Posterior vena cava (tissue), 2 donors: ENCODE results near the gene KCP. TPM values are rescaled to one million over a fixed set of nuclear protein-coding genes. Genes with fewer than 3 reads are reported as not detected.
A peak's percentile ranks its signal among the peaks of the same experiment; 100 is the strongest.

Source experiments
- DNase-seq: peaks from one replicate; pipeline ENCODE4 v3.0.0-alpha.2; 2020; ENCODE audit warnings: low spot score
- intact Hi-C, 2 donors: fragments of 100-400 bp; cut with DNase I; formaldehyde crosslinking; loops; one replicate each; pipeline versions ENCODE4 v1.14.1 to v1.14.2; 2022 to 2023
- total RNA-seq, 2 donors: library from RNA; stranded (reverse); fragmentation: NEBNext Ultra II Directional; extraction: Animal tissue kit (Norgen Biotek cat#: 25700); gene quantifications; one replicate each; pipeline ENCODE4 v1.2.1, GENCODE V29; 2021
- donor health status: DM: yes; HTN: yes; CAD: no.
- donor health status: DM: yes; HTN: yes; CAD: no.

Gene KCP
- total RNA-seq, 2 donors from 2014 or later, result 0.95 to 1.3 TPM

DNA sequence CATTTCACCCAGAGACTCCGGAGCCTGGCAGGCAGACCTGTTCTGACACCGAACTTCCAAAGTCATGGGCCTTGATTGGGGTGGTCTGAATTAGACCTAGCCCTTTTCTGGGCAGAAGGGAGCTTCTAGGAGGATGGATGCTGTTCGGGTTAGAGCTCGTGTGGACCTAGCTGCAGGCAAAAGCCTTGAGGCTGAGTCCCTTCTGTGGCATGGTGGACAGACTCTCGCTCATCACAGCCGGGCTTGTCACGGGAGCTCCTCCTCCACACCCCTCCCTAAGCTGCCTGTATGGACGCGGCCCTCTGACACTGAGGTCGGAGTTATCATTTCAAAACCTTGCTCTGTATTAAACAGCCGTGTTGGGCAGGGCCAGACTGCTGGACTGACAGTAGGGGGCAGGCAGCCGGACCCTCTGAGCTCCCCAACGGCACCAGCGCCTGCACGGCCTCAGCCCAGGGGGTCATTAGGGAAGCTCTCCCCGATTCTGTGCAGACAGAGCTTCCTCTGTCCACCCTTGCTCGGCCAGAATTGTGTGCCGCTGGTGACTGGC is 29.4 kb upstream of the KCP start:
- no peak for DNase-seq
- intact Hi-C loops, result no loop called here

DNA sequence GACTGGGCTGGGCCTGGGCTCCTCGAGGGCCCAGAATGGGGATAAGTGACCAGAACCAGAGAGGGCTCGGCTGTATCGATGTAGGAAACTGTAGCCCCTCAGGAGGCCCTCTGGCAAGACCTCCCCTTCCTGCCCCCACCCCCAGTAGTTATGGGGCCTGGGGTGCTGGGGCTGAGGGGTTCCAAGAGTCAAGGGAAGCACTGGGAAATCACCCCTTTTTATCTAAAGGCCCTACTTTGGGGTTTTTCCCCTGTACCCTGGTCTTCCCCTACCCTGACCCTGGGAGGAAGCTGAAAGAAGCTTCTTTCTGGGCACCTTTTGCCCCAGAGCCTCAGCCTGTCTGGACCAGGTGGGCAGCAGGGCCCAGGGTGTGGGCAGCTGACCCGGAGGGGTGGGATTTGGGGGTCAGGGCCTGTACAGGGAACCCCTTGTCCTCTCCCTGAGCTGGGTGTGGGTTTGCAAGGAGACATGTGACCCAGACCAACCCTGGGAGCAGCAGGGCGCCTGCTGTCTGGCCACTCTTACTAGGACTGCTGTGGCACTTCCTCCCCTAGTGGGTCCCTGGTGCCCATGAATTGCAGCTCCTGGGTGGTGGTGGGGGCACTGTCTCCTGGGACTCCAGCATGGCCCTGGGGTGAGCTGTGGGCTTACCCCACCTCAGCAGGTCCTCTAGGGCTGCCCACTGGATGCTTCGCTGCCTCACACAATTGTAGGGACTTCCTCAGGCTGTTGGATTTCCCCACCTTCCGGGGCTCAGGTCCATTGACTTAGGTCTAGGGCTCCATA is 28.8 kb upstream of the KCP start:
- DNase-seq, result no peak
- intact Hi-C loops, result no loop called here

DNA sequence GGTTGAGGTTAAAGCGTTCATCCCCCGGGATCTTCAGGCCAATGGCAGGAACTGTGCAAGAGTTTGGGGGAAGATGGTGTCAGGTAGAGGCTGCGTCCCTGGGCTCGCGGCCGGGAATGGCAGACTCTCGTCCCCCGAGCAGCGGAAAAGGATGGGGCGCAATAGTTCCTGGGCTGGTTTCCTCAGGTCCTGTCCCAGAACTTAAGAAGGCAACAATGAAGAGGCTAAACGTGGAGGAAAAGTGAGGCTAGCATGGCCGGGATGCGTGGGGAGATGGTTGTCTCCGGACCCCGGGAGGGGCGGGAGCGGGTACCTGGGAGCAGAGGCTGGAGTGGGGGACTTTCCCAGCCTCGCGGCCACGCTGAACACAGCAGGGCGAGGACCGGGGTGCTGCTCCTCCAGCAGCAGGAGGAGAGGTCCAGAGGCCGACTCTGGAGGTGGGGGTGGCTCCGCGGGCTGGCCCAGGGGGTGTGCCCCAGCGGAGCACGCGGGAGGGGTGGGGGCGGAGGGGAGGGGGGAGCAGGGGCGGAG is 28.1 kb upstream of the KCP start:
- no peak for DNase-seq
- intact Hi-C loops, result no loop called here

DNA sequence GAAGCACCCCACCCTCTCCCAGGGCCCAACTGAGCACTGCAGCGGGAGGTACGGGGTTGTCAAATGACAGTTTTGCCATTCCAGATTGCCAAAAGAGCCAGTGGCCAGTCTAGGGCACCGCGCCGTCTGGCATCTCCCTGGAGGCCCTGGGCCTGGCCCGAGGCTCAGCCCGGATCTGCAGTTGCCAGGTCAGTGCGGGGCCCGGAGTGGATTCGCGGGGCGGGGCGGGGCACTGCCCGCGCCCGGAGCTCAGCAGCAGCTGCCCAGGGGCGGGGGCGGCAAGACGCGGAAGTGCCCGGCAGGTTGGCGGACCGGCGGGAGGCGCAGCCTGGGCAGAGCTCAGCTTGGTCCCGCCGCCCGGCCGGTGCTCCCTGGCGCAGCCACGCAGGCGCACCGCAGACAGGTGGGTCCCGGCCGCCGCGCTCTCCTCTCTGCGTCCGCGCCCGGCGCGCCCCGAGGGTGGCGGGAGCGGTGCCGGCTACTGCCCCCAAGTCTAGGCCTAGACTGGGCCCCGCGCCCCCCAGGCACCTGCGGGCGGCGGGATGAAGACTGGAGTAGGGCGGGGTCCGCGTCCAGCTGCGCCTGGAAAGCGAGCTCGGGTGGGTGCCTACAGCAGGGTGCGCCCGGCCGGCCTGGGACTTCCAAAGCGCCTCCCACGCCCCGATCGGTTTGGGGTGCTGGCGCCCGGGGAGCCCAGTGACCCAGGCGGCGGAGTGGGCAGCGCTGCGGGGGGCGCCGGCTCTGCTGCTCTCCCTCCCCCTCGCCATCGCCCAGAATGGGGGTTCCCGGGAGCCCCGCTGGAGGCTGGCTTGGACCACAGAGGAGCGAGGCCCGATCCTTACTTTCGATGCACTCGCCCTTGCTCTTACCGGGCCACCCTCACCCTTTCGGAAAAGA is 27.4 kb upstream of the KCP start, which contains the start of gene IRF5:
IRF5 (plus strand) TSS at position 281 of the 897 bp plus-strand sequence. CDS start 4,155 bp downstream, outside the sequence.
- intact Hi-C loops, result no loop called here
- peak; percentile 90 for DNase-seq

DNA sequence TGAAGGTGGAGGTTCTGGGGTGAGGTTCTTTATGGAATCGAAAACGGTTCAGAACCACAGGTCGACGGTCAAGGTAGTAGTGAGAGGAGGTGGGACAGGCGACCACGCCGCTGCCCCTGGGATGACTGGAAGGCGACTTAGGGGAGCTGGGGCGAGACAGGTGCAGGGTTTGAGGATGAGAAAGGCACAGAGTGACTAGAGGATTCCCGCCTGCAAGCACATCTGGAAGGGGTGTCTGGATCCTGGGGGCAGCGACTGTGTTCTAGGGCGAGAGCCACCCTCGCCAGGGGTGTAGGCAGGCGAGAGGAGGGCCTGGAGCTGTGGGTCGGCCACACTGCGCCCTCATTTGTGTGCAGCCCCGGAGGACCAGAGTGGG is 26.8 kb upstream of the KCP start:
- intact Hi-C loops, result no loop called here
- DNase-seq, result no peak

DNA sequence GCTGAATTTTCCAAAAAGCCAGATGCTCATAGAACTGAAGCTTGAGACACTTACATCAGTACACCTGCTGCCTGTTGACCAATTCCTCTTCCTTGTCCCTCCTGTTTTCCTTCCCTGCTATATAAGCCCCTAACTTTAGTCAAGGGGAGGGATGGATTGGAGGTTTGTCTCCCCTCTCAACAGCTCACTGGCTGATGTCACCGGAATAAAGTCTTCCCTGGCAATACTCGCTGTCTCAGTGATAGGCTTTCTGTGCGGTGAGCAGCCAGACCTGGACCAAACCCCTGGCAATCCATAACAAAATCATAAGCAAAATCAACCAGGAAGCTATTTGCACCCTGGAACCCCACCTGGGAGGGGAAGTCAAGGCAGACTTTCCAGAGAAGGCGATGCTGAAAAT is 26.3 kb upstream of the KCP start:
- no peak for DNase-seq

DNA sequence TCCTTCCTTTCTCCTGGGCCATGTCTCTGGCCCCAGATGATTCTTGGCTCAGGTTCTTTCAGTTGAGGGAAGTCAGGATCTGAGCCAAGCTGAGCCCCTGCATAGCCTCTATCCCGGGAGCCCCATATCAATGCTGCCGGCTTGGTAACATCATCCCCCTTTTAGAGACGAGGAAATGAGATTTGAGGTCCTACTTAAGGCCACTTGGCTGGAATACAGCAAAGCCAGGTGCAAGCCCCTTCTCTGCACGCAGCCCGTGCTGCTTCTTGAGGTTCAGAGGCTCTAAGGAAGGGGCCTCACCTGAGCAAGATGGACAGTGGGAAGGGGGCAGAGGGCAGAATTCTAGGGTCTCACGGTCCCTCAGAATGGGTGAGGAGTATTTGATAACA is 24.8 kb upstream of the KCP start:
- intact Hi-C loops, result no loop called here
- no peak for DNase-seq

More for the DNA sequence above, 26.3 kb upstream of the KCP start:
- intact Hi-C loops, result no loop called here

DNA sequence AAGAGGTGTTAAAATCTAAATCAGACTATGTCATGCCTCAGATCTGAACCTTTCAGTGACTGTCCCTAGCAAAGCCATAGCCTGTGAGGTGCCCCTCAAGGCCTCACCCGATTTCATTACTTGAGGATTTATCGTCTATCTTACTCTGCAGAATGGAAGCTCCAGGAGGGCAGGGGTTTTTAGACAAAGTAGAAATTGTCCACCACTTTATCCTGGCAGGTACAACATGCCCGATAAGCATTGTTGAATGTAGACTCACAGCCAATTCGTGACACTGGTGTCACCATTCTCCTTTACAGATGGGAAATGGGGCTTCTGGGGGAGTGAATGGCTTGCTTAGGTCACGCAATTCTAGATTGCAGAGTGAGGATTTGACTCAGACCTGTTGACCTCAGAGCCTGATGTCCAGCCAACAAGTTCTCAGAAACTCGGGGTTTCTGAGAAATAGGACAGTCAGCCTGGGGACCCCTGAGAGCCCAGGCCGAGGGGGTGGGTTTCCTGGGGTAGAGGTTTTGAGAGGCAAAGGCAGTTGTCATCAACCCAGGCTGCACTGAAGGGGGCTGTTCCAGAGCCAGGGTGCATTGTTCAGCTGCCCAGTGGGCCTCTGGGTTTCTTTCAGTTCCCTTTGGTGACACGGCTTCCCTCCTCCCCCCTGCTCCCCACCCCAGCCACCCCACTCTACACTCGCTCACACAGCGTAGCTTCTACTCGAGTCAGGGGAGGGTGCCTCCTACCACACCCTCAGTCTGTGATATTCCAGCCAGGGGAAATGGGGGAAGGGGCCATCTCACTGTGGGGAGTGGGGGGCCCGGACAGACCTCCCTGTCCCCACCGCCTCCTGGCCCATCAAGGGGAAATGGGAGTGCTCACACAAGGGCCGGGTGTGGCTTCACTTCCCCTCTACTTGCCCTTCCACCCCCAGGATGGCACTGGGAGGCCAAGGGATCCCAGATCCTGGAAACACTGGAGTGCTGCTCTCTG is 24.1 kb upstream of the KCP start:
- no peak for DNase-seq
- intact Hi-C loops, result no loop called here

DNA sequence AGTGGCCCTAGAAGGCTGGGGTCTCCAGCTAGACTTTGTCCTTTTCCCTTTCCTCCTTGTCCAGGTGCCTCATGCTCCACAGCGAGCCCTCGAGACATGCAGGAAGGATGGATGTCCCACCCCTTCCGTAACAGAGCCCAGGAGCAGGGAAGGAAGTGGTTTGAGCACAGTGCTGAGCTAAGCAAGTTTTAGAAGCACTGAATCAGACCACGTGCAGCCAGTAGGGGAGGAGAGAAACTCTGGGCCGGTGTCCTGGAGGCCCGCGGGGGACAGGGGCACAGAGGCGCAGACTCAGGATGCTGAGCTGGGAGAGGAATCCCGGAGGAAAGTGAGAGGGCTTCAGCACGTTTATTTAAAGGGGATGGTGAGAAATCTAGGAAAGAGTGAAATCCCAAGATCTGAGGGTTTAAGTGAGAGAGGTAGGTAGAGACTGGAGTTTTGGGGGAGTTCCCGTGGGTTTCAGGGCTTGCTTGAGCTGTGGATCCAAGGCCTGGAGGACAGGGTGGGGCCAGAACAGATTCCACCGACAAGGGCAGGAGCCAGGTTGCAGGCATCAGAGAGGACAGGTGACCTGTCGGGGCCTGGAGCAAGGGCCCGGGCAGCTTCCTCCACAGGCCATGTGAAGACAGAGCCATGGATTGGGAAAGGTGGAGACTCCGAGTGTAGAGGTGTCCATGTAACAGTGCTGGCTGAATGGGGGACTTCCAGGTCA is 22.8 kb upstream of the KCP start:
- peak; percentile 78 for DNase-seq

DNA sequence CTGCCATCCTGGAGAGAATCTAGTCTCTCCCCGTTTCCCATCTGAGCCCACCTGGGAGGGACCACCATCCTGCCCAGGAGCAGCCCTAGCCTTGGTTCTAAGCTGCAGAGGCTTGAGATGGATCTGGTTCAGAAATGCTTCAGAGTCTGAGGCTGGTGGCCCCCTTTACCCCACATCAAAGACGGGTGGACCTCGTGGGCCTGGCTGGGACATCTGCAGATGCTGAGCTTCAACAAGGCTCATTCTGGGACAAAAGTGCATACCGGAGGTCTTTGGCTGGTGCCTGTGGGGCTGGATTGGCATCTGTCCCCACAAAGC is 22.3 kb upstream of the KCP start:
- intact Hi-C loops, result no loop called here
- DNase-seq, result peak; percentile 78

More for the DNA sequence above, 22.8 kb upstream of the KCP start:
- intact Hi-C loops, result no loop called here

DNA sequence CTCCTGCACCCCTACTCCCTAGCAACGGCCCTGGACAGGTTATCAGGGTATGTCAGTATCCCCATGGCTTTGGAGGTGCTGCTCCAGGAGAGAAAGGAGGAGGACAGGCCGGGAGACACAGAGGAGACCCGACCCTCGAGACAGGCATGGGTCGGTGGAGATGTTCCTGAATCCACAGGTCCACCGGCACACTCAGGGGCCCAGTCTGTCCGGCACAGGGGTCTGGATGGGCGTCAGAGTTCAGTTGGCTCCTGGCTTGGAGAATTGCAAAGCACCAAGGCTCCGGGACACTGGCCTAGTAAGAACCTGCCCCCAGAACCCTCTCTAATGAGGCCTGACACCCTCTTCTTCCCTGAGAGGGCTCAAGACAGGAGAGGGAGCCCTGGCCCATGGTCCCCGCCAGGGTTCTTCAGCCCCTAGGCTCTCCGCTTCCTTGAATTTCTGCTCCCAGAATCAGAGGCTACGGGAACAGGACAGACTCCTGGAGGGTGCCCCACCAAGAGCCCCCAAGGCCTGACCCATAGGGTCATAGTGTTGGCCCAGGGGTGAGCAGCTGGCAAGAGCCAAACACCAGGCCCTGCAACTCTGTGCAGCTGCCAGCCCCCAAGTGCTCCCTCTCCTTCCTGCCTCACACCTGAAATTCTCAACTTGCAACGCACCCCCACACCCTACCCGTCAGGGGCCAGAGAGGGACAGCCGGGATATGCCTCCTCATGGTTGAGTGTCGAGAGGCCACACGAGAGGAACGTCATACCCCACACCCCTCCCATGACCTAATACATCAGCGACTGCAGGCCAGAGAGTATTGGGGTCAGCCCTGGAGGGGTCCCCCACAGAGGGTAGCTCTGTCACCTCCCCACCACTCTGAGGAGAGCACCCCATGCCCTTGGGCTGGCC is 21.7 kb upstream of the KCP start:
- peak; percentile 63 for DNase-seq
- intact Hi-C loops, result no loop called here

DNA sequence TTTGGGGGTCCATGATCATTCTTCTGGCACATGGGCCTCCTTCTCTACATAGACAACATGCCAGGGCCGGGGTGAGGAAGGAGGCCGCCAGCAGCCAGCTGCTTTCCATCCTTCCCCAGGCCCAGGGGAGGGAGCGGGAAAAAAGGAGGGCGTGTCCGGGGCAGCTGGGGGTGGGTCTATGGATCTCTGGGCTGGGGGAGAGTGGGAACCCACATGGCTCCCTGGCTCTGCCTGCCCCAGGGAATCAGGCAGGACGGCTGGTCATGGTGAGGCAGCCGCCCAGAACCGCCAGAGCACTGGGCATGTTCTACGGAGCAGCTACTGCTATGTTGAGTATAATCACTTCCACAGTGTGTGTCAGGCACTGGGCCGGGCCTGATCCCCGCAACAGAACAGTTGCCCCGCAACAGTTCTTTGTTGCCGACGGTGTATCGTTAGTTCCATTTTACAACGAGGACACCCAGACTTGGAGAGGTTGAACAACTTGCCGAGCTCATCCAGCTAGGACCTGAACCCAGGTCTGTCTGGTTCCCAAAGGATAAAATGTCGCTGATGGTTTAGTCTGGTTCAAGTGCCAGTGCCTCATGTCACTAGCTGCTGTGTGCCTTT is 20.8 kb upstream of the KCP start:
- intact Hi-C loops, result no loop called here
- peak; percentile 64 for DNase-seq

DNA sequence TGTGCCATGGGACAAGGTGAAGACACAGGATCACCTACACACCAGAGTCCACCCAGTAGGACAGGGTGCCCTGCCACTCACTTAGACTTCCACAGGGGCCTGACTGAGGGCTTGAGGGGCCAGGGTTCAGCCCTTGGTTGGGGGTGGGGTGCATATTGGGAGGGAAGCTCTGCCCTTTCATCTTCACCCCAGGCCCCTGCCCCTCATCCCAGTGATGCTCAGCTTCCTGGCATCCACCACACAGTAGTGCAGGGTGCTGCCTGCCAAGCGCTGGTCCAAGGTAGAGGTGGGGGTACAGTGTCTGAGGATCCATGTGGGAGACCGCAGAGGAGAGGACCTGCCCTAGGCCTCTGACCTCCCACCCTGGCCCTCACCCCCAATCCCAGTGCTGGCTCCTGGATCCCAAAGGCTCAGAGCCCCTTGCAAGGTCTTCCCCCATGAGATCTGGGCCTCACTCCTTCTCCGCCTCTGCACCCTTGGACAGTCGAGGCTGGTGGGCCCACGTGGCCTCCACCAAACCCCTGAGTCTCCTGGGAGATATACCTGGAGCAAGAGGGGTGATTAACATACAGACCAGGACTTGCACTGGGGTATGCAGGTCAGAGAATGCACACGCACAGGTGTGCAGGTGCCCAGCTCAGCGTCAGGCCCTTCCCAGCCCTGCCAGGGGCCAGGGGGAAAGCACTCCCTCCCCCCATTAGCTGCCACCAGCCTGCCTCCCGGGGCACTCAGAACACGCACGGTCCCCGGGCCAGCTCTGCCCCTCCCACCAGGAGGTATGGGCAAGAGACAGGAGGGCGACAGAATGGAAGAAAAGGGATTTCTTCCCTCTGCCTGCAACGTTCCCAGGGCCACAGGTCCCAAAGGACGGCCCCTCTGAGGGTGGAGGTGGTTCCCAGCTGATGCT is 18.6 kb upstream of the KCP start:
- intact Hi-C loops, result no loop called here
- peak; percentile 45 for DNase-seq

DNA sequence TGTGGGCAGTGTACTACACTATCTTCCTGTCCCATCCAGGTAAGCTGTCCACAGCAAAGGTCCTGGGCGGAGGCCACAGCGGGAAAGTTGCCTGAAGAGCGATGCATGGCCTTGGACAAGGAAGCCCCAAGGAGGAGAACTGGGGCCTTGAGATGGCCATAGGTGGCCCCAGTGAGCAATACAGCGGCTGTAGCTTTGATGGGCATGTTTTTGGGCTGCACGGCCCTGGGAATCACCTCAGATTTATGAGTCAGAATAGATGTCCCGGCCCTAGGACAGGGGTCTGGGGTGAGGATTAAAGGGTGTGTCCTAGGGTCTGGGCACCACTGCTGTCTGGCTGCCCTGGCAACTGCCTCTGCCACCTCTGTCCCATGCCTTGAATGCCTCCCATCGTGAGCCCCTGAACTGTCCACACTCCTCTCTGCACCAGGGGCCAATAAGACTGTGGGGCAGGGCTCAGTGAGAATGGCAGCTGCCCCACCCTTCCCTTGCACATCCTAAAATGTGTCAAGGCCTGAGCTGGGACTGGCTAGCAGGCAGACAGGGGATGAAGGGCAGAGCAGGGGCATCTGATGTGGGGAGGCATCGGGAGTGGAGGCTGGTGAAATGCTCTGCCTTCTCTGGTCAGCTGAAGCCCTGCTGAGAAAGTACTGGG is 17.8 kb upstream of the KCP start:
- peak; percentile 57 for DNase-seq
- intact Hi-C loops, result no loop called here
